T-helper 1 cell treated with Interleukin-12 subunit alpha and Interleukin-12 subunit beta and Interleukin-4 antibody, amounts not matched to agents 30 ng/mL and 1 ng/mL, for 36 hours (primary cell): Measurements from ENCODE around the gene CCDC88C. TPM values are rescaled to one million over a fixed set of nuclear protein-coding genes. Genes with fewer than 3 reads are reported as not detected.

Experiments used
- intact Hi-C: fragments of 100-400 bp; cut with micrococcal nuclease; formaldehyde crosslinking; loops from one replicate; pipeline ENCODE4 v1.15.1; 2024
- total RNA-seq: library from RNA; stranded (reverse); gene quantifications from 2 replicates; pipeline ENCODE4 v1.2.3, GENCODE V29; 2022

The CCDC88C gene
- total RNA-seq, 1 donor from 2014 or later: 196 TPM

GRCh38 chr14:91399868-91400640 lies 17.6 kb downstream of the CCDC88C start:
- intact Hi-C loops: loop anchor here (1.0 kb wide), 2 partner anchors 10 to 51 kb away; no protein-coding TSS in a partner anchor

- intact Hi-C loops: no loop called here
Observed at GRCh38 chr14:91398707-91399106, 18.9 kb downstream of the CCDC88C start.

DNA sequence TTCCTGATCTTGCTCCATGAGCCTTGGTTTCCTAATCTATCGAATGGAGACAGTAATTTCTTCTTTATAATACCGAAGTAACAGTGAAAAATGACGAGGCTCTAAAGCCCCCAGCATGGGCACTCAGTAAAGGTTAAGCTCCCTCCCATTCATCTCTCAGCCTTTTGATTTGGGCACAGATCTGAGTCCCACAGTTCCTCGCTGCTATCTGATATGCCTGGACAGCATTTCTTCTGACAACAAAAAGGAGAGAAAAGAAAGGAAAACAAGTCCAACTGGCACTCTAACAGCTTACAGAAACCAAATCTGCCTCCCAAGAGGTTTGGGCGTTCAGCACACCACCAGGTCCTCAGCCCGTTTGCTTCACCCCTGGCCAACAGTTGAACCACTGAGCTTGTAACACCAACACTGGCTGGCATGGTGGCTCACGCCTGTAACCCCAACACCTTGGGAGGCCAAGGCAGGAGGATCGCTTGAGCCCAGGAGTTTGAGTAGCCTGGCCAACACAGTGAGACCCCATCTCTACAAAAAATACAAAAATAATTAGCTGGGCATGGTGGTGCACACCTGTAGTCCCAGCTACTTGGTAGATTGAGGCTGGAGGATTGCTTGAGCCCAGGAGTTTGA lies 19.5 kb downstream of the CCDC88C start:
- intact Hi-C loops: loop anchor here (1.0 kb wide), 5 partner anchors 10 to 75 kb away; no protein-coding TSS in a partner anchor

GRCh38 chr14:91396959-91397815 lies 20.4 kb downstream of the CCDC88C start:
- intact Hi-C loops: loop anchor here (1.0 kb wide), 5 partner anchors 9 to 74 kb away; no protein-coding TSS in a partner anchor

DNA sequence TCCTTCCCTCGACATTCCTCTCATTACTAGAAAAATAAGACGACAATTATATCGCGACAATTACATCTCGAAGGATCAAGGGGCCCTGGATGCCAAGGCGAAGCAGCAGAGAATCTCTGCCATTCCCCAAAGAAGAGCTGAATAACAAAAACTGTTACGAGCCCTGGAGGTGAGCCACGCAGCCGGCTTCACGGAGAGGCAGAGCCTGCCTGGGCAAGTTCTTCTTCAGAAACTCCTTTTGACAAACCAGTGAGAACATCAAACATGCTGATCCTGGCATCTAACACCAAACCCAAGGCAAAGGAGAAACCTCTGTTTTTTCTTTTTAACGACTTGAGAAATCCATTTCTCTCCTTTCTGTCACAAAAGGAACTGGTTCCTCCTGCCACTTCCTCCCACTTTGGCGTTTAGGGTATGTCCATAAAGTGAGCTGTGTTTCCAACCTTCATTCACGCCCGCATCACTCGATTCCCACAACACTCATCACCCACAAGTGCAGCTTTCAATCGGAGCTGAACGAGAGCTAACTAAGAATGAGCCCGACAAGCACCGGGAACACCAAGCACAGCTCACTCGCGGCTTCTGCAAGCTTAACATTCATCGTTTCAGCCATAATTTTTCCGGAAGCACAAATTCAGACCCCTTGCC lies 21.5 kb downstream of the CCDC88C start:
- intact Hi-C loops: no loop called here

GRCh38 chr14:91395466-91395865 lies 22.2 kb downstream of the CCDC88C start:
- intact Hi-C loops: no loop called here

DNA sequence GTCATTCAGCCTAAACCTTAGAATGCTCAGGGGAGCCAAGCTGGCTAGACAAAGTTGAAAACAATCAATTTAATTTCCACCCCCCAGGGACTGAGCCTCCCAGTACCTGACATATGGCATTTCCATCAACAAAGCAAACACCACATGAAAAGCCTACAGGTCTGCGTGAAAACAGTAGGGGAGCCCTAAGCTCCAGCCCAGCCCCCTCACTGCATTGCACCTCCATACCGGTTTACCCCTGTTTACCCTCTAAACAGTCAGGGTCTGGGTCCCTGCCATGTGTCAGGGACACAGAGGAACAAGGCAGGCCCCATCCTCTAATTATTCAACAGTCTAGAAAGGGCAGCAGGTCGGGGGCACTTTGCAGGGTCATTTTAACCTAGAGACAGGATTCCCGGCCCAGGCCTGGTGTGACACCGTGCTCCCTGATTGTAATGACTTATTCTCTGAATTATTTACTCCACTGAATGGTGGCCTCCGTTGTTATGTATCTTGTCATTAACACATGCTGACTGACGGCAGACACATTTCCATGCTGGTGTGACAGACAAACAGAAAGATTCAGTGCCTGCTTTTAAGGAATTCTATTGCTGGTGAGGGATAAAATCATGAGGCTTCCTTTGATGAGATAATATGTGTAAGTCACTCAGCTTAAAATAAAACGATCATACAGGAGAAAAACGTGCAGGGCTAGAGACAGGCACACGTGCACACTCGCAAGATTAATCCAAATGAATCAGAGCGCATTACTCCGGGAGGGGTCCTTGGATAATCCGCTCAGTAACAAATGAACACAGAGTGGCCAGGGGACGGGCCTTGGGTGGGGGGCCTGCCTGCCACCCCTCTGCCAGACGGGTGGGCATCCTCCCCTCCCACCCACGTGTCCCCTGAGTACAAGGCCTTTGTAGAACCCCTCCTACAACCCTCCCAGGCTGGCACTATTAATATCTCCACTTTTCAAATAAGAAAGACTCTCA lies 23.2 kb downstream of the CCDC88C start:
- intact Hi-C loops: no loop called here

- intact Hi-C loops: no loop called here
Observed at GRCh38 chr14:91392623-91393303, 24.9 kb downstream of the CCDC88C start.

- intact Hi-C loops: no loop called here
Observed at GRCh38 chr14:91390165-91390778, 27.3 kb downstream of the CCDC88C start.

DNA sequence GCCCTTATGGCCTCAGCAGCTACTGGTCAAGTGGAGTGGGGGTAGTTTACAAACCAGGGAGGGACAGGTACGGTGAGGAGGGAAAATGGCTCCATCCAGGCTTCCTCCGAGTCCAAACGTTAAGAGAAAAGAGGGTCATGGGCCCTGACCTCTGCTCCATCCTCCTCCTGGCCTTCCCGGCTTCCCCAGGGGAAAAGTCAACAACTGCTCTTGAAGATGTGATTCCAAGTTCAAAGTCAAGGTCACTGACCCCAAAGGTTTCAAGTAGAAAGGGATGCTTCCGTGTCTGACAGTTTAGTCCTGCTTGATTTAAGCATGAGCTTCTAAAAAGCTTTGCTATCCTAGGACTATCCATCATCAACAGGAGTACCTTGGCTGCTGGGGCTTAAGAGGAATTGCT lies 28.5 kb downstream of the CCDC88C start:
- intact Hi-C loops: loop anchor here (2.0 kb wide), 1 partner anchor 16 kb away; no protein-coding TSS in a partner anchor

DNA sequence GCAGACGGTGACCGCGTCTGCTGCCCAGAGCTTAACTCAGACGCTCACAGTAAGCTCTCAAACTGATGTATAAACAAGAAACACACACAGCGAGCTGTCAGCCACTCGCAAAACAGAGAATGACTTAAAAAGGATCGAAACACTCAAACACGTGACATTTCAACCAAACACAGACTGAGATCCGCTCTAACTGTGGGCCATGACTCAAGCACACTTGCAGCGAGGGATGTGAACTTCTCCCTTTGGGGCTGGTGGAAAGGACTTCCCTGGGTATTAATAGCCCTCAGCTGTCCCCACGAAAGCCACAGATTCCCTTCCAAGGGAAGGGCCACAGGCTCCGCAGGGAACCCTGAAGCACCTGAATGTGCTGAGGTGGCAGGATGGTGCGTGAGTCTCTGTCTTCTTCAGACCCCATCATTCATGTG lies 29.1 kb downstream of the CCDC88C start:
- intact Hi-C loops: loop anchor here (1.0 to 2.0 kb wide), 2 partner anchors 9 to 16 kb away; no protein-coding TSS in a partner anchor

DNA sequence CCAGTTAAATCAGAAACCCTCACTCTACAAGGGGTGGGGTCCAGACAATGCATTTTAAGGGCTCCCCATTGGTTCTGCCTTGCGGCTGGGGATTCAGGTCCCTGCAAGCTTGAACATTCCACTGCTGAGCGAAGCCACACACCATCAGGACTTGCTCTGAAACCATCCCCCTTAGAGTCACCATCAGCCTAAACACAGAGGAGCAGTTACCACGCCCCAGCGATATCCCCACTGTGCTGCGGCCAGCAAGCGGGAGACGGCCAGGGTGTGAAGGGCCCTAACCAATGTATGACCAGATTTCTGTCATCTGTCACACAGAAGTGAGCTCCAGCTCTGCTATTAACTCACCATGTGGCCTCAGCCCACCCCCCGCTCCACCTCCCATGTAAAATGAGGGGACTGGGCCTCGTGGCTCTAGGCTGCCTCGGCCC lies 29.7 kb downstream of the CCDC88C start:
- intact Hi-C loops: loop anchor here (1.0 to 2.0 kb wide), 2 partner anchors 9 to 15 kb away; no protein-coding TSS in a partner anchor

GRCh38 chr14:91387169-91387835 lies 30.3 kb downstream of the CCDC88C start:
- intact Hi-C loops: no loop called here

- intact Hi-C loops: no loop called here
Observed at GRCh38 chr14:91385697-91386096, 31.9 kb downstream of the CCDC88C start.

DNA sequence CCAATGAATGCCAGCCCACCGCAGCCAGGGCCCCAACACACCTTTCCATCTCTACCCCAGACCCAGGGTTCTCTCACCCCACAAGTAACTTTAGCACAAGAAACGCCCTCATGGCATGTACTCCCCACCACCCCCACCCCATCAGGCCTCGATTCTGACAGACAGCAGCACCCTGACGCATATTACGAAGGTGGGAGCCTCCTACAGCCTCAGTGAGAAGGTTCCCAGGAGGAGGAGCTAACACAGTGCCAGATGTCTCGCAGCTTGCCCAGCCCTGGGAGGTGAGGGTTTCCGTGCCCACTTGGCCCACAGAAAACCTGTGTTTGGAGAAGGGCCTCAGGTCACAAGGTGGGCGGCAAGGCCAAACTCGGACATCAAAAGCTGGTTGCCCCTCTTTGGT lies 32.4 kb downstream of the CCDC88C start:
- intact Hi-C loops: no loop called here

DNA sequence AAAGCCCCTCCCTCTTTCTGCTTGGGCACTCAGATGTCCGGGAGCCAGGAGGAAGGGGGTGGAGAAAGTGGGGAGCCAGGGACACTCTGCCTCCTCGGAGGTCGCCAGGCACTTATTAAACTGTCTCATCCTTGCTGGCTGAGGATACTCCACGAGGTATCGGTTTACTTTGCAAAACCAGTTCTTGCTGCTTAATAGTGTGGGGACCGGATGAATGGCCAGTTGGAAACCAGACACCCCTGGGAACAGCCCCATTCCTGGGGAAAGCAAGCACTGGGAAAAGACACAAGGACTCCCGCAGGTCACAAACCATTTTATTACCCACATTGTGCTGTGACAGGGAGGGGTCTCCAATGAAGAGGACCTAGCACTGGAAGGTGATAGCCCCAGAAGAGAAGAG lies 34.2 kb downstream of the CCDC88C start:
- intact Hi-C loops: no loop called here

DNA sequence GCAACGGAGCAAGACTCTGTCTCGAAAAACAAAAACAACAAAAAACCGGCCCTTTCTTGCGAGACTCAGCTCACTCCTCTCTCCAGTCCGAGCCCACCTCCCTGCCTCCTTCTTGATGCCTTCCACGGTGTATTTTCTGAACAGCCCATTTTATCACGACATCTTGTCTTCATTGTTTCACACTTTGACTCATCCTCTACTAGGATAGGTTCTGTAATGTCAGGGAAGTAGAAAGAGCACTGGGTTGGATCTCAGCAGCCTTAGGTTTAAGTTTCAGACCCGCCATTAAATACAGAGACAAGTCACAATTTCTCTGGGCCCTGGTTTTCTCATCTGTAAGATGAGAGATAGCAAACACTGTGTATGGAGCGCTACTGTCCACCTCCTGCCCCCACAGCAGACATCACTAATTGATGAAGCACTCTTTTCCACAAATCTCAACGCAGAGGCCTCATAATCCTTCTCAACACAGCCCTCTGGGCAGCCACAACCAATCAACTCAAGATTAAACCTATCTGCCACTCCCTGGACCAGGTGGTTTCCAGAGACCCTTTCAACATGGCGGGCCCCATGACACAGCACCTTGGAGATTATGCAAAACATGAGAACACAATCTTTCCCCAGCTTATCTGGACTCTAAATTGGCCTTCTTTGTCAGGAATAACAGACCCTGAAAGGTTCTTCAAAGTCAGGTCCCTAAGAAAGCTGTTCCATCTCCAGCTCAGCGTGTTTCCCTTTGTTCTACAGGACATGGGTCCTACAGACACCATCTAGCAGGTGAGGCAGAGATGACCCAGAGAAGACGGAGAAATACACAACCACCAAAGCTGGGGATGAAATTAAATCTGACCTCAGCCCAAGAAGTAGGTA lies 35.6 kb downstream of the CCDC88C start:
- intact Hi-C loops: no loop called here
